Activated CD4-positive, alpha-beta T cell treated with anti-CD3 and anti-CD28 coated beads, Interleukin-2, amount 50 U/mL, for 4 hours (primary cell): ENCODE data around the gene CELF4.

Experiments used
- DNase-seq, 2 experiments: peaks; one replicate each; pipeline ENCODE4 v3.0.0-alpha.2; 2020

The CELF4 gene

DNA sequence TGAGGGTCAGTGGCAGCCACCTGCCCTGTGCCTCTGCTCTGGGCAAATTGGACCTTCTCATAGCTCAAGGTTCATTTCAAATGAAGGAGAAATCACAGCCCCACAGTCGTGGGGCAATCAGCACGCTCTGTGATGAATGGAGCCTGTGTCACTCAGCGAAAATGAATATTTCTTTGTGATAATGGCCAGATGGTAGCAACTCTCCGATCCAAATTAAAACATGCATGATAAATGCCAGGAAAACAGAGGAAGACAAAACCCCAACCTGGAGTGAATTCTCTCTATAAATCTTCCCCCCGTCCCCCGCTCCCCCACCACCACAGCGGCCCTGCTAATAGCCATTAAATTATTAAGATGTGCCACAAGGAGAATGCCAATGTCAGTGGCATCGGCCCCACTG is 258.4 kb downstream of the CELF4 start:
- no peak for DNase-seq

DNA sequence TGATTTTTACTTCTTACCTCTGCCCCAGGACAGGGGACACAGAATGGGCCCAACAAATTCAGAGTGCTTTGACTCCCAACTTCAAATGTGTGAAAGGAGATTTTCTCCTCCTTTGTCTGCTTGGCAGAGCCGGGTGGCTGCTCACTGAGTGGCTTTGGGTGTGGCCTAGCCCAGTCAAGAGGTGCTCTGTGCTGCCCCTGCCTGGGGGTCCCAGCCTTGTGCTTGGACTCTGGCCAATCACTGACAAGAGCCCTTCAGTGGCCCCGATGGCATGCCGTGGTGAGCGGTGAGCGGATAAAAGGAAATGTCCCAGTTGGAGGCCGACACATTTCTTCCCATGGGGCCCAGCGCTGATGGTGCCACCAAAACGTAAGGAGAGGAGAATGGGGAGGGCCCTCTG is 259.2 kb downstream of the CELF4 start:
- no peak for DNase-seq

DNA sequence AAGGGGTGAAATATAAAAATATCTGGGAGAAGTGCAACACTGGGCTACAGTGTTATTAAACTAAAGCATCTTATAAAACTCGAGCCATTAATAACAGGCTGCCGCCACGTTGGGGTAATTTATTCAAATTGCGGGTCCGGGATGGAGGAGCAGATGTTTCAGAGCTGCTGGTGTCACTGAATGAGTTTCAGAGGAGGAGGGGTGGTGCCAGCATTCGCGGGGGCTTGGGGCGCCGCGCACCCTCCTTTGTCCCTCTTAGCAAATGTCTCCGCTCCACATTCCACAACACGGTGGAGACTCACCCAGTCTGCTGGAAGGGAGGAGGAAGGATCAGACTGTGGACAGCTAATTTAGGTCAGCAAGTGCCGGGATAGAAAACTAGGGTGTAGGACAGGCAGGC is 260.5 kb downstream of the CELF4 start:
- no peak for DNase-seq

DNA sequence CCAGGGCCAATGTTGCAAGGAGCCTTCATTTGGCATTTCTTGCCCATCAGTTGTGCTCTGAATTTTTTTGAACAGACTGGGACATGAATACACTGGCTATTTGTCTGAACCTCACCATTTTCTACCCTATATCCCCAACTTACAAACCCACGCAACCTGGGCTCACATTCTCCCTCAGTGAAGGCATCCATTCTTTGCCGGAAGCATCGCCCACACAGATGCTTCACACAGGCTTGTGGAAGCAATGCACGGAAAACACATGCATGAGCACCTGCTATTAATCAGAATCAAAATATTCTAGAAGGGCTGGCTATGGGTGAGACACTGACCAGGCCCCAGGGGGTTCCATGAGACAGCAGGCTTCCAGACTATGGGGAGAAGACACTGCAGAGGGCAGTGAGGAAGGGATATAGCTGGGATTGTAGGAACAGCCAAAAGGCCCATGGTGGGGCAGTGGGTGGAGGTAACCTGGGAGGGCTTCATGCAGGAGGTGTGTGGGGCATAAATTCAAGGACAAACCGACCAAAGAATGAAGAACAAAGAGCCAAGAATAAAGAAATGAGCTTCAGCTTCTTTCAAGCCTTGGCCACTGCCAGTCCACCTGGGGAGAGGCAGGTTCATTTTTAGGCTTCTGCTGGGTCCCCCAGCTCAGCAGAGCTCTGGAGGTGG is 261.5 kb downstream of the CELF4 start:
- DNase-seq, result no peak

DNA sequence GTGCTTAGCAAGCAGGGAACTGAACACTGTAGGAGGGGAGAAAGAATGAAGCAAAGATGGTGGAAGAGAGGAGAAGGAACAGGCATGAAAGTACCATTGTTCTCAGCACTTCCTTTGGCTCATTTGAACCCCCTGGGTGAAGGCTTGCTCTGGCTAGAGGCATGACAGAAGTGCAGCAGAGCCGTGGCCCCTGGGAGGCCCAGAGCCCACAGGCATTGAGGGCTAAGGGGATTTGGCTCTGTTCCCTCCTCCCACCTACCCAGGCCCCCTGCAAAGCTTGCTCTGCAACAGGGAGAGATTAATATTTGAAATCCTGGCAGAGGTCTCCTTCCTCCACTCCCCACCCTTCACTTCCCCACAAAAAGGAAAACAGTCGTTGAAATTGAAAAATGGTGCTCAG is 262.6 kb downstream of the CELF4 start:
- no peak for DNase-seq

DNA sequence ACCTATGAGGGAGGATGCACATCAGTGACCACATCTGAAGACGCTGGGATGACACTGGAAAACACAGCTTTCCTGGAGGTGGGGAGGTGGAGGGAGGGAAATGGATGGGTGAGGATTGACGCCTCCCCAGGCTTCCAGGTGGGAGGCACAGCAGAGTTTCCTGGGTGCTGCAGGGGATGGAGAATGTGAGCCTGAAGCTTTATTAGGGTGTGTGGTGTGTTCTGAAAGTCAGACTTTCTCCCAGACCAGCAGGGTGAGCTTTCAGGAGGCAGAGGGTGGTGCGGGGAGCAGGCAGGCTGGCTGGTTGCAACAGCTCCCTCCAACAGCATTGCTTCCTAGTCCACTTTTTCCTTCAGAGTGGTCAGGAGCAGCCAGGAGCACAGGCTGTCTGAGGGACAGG is 263.1 kb downstream of the CELF4 start:
- DNase-seq, result no peak

DNA sequence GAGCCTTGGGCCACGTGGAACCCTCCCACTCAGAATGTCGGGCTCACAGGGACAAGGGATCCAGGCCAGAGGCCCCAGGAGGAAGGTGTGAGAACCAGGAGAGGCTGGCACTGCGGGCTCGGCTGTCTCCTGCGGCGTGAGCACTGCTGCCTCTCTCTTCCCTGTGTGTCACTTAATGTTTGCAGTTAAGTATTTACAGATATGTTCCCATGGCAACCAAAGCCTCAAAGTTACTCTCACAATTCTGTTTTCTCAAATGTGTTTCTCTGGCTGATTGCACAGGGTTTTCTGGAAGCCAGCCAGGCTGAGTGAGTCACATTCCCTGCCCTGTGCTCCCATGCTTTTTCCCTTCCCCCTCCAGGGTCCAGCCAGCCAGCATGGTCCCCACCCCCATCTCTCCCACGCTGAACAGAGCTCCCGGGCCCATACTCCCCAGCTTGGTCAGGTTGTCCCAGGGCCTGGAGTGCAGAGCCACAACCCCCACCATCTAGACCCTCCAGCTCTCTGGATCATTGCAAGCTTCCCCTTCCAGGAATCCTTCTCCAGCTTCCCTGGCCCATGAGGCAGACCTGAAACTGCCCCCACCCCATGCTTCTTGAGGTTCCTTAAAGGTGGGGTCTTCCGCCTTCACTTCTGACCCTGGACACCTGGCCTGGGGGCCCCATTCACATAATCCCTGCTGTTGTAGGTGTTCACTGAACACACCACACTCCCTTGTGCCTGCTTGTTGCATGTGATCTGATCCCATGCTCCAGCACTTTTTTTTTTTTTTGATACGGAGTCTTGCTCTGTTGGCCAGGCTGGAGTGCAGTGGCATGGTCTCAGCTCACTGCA is 265.9 kb downstream of the CELF4 start:
- no peak for DNase-seq

DNA sequence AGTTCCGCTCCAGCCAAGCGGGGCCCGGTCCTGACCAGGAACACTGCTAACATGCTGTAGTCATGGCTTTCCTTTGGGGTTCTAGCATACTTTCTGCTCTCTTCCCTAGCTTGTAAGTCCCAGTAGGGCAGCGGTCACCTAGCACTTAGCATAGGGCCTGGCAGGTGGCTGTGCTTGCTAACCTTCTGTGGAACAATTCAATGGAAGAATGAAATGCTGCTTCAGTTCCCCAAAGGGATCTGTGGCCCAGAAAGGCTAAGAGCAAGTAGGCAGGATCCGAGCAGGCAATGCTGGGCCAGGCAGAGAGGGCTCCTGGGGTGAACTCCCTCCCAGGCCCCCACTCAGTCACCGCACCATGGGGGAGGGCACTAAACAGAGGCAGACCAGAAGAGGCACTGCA is 266.8 kb downstream of the CELF4 start:
- no peak for DNase-seq

DNA sequence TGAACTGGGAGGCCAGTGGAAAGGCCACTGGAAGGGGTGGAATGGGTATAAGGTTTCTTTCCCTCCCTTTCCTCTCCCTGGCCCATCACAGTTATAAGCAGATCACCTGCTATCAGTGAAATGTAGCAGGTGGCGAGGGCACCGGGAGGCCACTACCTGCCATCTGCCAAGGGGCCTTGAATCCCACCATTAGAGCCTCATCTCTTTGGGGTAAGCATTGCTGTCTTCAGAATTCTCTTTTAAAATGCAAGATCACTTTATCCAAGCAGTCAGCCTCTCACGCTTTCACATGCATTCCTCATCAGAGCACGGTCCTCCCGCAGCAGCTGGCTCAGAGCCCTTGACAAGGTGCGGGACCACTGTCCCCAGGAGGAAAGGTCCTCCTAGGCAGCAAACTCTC is 268.5 kb downstream of the CELF4 start:
- DNase-seq, result no peak

DNA sequence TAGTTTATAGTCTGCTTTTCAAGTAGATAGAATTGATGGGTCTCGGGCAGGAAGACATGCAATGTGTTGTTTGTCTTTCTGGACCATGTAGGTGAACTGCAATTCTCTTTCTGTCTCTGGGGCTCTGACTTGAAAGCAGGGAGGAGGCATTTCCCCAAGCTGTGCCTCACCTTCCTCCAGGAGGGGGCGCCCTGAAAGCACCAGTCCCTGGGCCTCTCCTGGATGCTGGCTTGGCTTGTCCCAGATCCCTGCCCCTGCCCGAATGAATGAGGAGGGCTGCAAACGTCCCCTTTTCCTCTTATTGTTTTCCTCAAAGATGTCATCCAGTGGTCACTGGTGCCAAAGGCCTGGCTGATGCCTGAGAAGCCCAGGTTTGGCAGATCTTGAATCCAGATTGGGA is 270.6 kb downstream of the CELF4 start:
- no peak for DNase-seq

DNA sequence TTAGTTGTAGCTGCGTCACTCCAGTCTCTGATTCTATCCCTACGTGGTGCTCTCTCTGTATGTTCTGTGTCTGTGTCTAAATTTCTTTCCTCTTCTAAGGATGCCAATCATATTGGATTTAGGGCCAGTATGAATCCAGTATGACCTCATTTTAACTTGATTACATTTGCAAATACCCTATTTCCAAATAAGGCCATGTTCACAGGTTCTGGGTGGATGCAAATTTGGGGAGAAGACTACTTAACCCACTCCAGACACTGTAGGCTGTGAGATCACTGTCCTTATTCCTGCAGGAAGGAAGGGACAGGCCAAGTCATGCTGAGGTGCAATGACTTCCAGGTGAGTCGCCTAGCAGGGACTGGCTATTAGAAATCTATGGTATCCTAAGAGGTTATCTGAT is 272.2 kb downstream of the CELF4 start:
- no peak for DNase-seq

DNA sequence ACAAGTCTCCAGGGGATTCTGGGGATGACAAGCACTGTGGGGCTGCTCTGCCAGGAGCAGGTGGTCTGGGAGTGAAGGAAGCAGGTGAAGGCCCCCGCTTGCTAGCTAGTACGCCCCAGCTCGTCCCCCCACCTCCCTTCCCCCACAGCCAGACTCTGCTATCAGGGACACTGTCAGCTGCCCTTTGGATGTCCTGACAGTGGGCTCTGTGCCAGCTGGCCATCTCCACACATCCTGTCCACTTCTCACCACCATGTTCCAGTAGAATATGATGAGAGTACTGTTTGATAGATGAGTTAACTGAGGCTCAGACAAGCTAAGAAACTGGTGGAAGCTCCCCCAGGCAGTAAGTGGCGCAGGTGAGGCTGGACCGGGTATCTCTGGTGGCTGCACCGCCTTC is 276.2 kb downstream of the CELF4 start:
- no peak for DNase-seq

DNA sequence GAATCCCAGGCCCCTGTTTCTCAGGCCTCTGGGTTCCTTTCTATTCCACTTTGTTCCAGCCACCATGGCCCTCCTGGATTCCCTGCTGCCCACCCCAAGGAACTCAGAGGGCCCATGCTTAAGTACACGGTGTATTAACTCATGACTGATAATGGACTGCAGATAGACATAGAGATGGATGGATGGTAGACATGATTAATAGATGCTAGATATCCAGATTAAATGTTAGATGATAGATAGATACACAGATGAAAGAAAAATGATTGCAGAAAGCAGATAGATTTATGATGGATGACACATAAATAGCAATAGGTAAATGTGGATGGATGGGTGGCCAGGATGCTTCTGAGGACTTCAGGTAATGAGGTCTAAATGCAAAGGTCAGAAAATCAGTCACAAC is 278.0 kb downstream of the CELF4 start:
- no peak for DNase-seq

DNA sequence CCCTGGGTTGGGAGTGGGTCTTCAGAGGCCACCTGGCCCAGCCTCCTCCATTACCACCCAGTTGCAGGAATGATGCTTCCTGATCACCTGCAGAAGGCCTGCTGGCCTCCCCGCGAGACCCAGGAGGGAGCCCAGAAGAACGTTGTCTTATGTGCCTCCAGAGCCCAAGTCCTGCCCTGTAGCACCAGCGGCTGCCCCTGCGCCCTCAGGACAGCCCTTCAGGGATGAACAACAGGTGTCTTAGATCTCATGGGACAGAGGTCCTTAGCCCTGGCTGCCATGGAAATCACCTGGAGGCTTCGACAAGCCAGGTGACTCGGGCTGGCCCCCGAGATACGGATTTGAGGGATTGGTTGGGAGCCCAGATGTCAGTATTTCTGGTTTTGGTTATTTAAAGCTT is 278.8 kb downstream of the CELF4 start:
- DNase-seq, result no peak

DNA sequence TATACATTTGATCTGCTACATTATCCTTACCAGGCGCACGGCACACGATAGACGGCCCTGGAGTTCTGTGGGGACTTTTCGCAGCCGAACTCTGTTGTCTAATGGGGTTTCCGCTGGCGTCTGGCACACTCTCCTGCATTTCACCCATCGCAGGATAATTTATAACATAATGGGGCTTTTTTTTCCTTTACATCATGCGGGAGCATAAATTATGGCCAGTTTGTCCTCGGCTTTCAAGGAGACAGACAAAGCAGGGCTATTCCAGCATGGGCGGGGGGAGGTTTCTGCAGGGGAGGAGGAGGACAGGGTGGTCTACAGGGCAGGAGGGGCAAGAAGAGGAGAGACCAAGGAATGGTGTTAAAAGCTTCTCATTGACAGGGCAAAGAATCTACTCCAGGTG is 279.8 kb downstream of the CELF4 start:
- no peak for DNase-seq

DNA sequence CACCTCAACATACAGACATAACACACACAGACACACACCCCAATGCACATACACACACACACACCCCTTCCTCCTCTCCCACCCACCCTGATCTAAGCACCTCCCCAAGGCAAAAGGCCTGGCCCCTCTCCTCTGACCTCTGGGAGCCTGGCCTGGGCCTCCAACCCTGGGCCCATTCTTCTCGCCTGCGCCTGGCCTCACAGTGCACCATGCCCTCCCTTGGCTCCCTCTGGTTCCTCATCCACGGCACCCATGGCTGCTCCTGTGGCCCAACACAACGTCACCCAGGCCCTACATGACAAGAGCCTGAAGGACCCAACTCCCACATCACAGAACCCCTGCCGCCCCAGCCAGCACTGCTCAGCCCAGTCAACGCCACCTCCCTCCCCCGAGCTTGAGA is 281.3 kb downstream of the CELF4 start:
- DNase-seq, result no peak

DNA sequence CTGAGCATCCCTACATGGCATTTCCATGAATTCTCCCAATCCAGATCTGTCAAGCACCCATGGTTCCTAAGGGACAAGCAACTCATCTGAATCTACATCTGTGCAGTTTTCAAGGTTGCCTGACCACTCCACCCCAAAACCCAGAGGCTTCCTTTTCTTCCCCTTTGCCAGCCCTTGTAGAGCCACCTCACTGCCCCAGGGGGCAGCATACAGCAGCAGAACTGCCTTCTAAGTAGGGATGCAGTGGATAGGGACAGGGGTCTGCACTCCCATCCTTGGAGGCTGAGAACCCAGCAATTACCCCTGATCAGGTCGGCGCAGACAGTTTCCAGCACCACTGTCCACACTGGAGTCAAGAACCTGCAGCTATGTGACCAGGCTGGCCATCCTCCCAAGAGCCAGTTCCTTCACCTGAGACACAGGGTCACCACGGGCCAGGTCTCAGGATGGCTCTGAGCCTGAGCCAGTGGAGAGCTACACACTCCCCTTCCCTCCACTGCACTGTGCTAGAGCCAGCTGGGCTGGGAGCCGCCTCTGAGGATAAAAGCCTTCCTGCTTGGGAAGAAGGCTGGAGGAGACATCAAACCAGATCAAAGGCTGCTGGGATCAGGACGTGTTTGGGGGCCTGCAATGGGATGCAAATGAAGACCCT is 283.1 kb downstream of the CELF4 start:
- DNase-seq, result no peak

DNA sequence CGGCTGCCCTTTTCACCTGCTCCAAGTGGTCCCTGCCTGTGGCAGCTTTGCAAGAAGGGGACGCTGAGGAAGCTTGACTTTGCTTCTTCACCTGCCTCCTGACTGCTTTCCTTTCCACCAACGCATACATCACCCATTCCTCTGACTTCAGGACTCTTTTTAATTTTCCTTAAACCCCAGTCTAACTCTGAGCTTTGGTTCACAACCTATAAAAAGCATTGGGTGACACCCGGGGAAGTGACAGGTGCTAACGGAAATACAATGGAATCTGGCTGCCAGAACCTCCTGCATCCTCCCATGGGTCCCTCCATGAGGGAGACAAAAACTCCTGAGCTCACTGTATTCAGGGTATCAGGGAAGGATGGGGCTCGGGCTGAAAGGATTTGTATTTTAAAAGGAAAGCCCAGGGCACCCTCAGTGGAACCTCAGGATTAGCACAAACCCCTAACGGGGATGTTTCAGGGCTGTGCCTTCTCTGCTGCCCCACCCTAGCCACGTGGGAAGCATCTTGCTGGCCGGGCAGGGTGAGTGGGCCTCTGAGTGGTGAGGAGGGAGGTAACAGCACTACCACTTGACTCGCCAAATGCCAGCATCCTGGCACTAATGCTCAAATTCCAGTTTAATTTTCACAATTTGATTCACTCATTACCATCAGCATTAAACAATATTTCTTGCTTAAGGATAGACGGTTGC is 284.8 kb downstream of the CELF4 start:
- DNase-seq, result no peak

DNA sequence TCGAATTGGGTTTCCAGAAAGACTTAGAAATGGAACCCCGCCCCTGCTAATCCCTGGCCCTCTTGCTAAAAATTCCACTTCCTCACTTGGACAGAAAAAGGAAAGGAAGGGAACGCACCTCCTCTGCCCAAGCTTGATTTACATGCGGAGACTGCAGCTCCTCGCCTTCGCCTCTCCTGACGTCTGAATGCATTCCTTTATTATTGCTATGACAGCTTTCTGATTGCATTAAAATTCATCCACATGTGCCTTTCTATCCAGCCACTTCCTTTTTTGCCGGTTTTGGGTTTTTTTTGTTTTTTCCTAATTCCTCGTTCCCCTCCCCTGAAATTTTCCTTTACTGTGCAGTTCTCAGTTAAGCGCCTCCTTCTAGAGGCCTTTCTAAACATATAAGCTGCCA is 287.8 kb downstream of the CELF4 start:
- DNase-seq, result no peak

DNA sequence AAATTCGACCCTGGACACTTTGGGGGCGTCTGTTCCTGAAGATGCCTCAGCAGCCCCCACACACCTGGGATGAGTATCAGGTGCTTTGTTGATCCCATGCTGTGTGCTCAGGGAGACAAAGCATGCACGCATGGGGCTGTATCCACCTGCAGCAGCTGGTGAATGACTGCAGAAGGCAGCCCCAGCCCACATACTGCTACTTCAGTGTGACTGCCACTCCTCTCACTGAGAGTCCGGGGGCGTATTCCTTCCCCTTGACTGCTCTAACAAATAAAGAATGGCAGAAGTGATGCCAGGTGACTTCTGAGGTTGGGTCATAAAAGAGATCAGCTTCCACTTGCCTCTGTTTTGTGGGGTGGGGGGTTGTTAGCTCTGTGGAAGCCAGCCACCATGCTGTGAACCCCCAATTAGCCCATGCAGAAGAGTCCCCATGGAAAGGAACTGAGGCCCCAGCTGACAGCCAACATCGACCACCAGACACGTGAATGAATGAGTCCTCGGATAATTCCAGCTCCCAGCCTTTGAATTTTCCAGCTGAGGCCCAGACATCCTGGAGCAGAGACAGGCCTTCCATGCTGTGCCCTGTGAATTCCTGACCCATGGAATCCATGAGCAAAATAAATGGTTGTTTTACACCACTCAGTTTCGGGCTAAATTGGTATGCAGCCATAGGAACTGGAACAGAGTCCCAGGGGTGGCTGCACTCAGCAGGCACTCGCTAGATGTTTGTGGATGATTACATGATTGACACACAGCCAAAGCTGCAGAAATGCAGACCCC is 289.3 kb downstream of the CELF4 start:
- DNase-seq, result no peak

DNA sequence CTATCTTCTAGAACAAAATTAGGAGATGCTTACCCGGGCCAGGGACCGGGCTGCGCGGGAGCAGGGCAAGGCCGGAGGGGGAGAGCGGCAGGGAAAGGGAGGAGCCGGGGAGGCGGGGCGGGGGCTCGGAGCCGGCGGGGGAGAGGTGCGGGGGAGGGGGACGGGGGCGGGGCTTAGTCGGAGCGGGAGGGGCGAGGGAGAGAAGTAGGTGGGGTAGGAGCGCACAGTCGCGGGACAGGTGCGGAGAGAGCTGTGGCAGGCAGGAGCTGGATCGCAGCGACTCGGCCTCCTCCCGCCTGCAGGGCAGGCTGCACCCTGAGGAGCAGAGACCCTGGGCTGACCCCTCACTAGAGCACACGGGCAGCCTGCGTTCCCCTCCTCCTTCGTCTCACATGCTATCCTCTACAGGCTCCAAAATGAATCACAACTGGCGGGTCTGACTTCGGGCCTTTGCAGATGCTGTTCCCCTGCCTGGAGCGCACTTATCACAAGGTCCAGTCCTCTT is 290.3 kb downstream of the CELF4 start:
- no peak for DNase-seq
